Measurements from ENCODE around the gene CRABP2.

- TF ChIP-seq MXD4 (CRISPR knock-in tag; IDR thresholded peaks at IDR 0.05) (no peak), ZNF33B (CRISPR knock-in tag; IDR thresholded peaks at IDR 0.05) (no peak), ZNF318 (CRISPR knock-in tag; IDR thresholded peaks at IDR 0.05) (no peak), ADNP (CRISPR knock-in tag; IDR thresholded peaks at IDR 0.05) (no peak), BRCA1 (CRISPR knock-in tag; IDR thresholded peaks at IDR 0.05) (no peak), ELF4 (CRISPR knock-in tag; IDR thresholded peaks at IDR 0.05; ENCODE audit: borderline replicate concordance) (no peak), USF2 (IDR thresholded peaks at IDR 0.05; ENCODE audit: low read depth, low read length) (no peak), USF2 (CRISPR knock-in tag; IDR thresholded peaks at IDR 0.05; ENCODE audit: borderline replicate concordance) (no peak), ZFP82 (CRISPR knock-in tag; IDR thresholded peaks at IDR 0.05; ENCODE audit: borderline replicate concordance) (no peak), HDAC2 (CRISPR knock-in tag; IDR thresholded peaks at IDR 0.05) (no peak), RARG (CRISPR knock-in tag; IDR thresholded peaks at IDR 0.05; ENCODE audit: low read depth) (no peak), FOXK1 (CRISPR knock-in tag; IDR thresholded peaks at IDR 0.05; ENCODE audit: borderline replicate concordance, low read depth) (no peak), CTCF (CRISPR knock-in tag; IDR thresholded peaks at IDR 0.05) (no peak)
Measured at GRCh38 chr1:156662800-156663055, 42.7 kb downstream of the CRABP2 start.
